ENCODE results near the gene IGSF9B.

Gene IGSF9B

GRCh38 chr11:133898031-133898769 is 58.6 kb downstream of the IGSF9B start:
- no peak overlapping the region for H3K4me2 ChIP-seq (ENCODE audit: low read length)
- H3K27ac ChIP-seq = no peak overlapping the region
- no peak overlapping the region for H2AFZ ChIP-seq
- H3K9me3 ChIP-seq (ENCODE audit: control insufficient read depth, low read length) = no peaks in the 10 kb centered on the region
- no peaks in the 10 kb centered on the region for H3K27me3 ChIP-seq (ENCODE audit: control insufficient read depth, insufficient read depth, low read length)
- H3K79me2 ChIP-seq = no peaks in the 10 kb centered on the region
- no peaks in the 10 kb centered on the region for H3K36me3 ChIP-seq (ENCODE audit: control insufficient read depth, insufficient read depth, low read length)
- no peak overlapping the region for H3K9ac ChIP-seq
- TF ChIP-seq CTCF (IDR thresholded peaks at IDR 0.05) = no peak
- H3K4me3 ChIP-seq (ENCODE audit: low read depth, low read length) = no peak overlapping the region
- no peaks in the 10 kb centered on the region for H3K4me1 ChIP-seq

GRCh38 chr11:133897331-133897650 is 59.5 kb downstream of the IGSF9B start:
- H3K27me3 ChIP-seq (ENCODE audit: control insufficient read depth, insufficient read depth, low read length) = no peaks in the 10 kb centered on the region
- no peak overlapping the region for H3K27ac ChIP-seq
- H3K9me3 ChIP-seq (ENCODE audit: control insufficient read depth, low read length) = no peaks in the 10 kb centered on the region
- H3K9ac ChIP-seq = no peak overlapping the region
- H3K4me1 ChIP-seq = no peaks in the 10 kb centered on the region
- H3K79me2 ChIP-seq = no peaks in the 10 kb centered on the region
- no peaks in the 10 kb centered on the region for H3K36me3 ChIP-seq (ENCODE audit: control insufficient read depth, insufficient read depth, low read length)
- H3K4me3 ChIP-seq (ENCODE audit: low read depth, low read length) = no peak overlapping the region
- H3K4me2 ChIP-seq (ENCODE audit: low read length) = no peak overlapping the region
- no peak overlapping the region for H2AFZ ChIP-seq
- TF ChIP-seq CTCF (IDR thresholded peaks at IDR 0.05) = no peak

GRCh38 chr11:133896642-133897330 is 60.0 kb downstream of the IGSF9B start:
- Histone ChIP-seq H3K27me3 (ENCODE audit: control insufficient read depth, insufficient read depth, low read length) (no peaks in the 10 kb centered on the region), H3K4me1 (no peaks in the 10 kb centered on the region), H3K4me2 (ENCODE audit: low read length) (no peak overlapping the region), H3K36me3 (ENCODE audit: control insufficient read depth, insufficient read depth, low read length) (no peaks in the 10 kb centered on the region), H3K79me2 (no peaks in the 10 kb centered on the region), H3K27ac (no peak overlapping the region), H3K9ac (no peak overlapping the region), H3K4me3 (ENCODE audit: low read depth, low read length) (no peak overlapping the region), H2AFZ (no peak overlapping the region), H3K9me3 (ENCODE audit: control insufficient read depth, low read length) (no peaks in the 10 kb centered on the region)
- TF ChIP-seq CTCF (IDR thresholded peaks at IDR 0.05) = no peak

- no peak for TF ChIP-seq CTCF (IDR thresholded peaks at IDR 0.05)
- H3K4me1 ChIP-seq = no peaks in the 10 kb centered on the region
- no peak overlapping the region for H3K27ac ChIP-seq
- H2AFZ ChIP-seq = no peak overlapping the region
- H3K9me3 ChIP-seq (ENCODE audit: control insufficient read depth, low read length) = no peaks in the 10 kb centered on the region
- no peak overlapping the region for H3K4me2 ChIP-seq (ENCODE audit: low read length)
- no peak overlapping the region for H3K4me3 ChIP-seq (ENCODE audit: low read depth, low read length)
- H3K27me3 ChIP-seq (ENCODE audit: control insufficient read depth, insufficient read depth, low read length) = no peaks in the 10 kb centered on the region
- no peaks in the 10 kb centered on the region for H3K79me2 ChIP-seq
- H3K9ac ChIP-seq = no peak overlapping the region
- H3K36me3 ChIP-seq (ENCODE audit: control insufficient read depth, insufficient read depth, low read length) = no peaks in the 10 kb centered on the region
These were observed 60.7 kb downstream of the IGSF9B start for GRCh38 chr11:133896028-133896427.

GRCh38 chr11:133895551-133895950 is 61.2 kb downstream of the IGSF9B start:
- Histone ChIP-seq H3K27ac (no peak overlapping the region), H3K4me3 (ENCODE audit: low read depth, low read length) (no peak overlapping the region), H3K79me2 (no peaks in the 10 kb centered on the region), H3K36me3 (ENCODE audit: control insufficient read depth, insufficient read depth, low read length) (no peaks in the 10 kb centered on the region), H2AFZ (no peak overlapping the region), H3K9me3 (ENCODE audit: control insufficient read depth, low read length) (no peaks in the 10 kb centered on the region), H3K27me3 (ENCODE audit: control insufficient read depth, insufficient read depth, low read length) (no peaks in the 10 kb centered on the region), H3K9ac (no peak overlapping the region), H3K4me1 (no peaks in the 10 kb centered on the region), H3K4me2 (ENCODE audit: low read length) (no peak overlapping the region)
- TF ChIP-seq CTCF (IDR thresholded peaks at IDR 0.05) = no peak
